H1 (cell line): ENCODE data around the gene PMF1. TPM values are rescaled to one million over a fixed set of nuclear protein-coding genes. Genes with fewer than 3 reads are reported as not detected.

ENCODE experiments used
- CTCF ChIA-PET: fragments of 300-600 bp; sonication (Branson Sonifier 250); formaldehyde crosslinking; loops from one replicate; lab custom pipeline; 2021; ENCODE audit not compliant: partially characterized antibody; lab: Charles Lee
- POLR2A ChIA-PET: fragments of 300-600 bp; sonication (Branson Sonifier 250); formaldehyde crosslinking; loops from one replicate; lab custom pipeline; 2021; ENCODE audit warnings: inconsistent platforms; ENCODE audit not compliant: partially characterized antibody; lab: Charles Lee
- DNase-seq, 2 experiments: peaks; one replicate each; pipeline versions ENCODE4 v3.0.0 to v3.0.0-alpha.2; 2010 to 2022; ENCODE audit warnings: low spot score in 2 of 2, low read depth in 1 of 2, mixed read lengths in 1 of 2
- FAIRE-seq: peaks from 2 replicates; lab custom pipeline; 2011; peaks lifted over from hg19 to GRCh38; lab: Jason Lieb, UNC
- H2AFZ ChIP-seq: 2 replicates; pipeline ENCODE4 v1.8.1; 2012; ENCODE audit warnings: low read length, inconsistent platforms
- H2AK5ac ChIP-seq: 2 replicates; pipeline ENCODE4 v1.6.1; 2013; ENCODE audit warnings: low read depth, low read length
- H2BK120ac ChIP-seq: replicated peaks from 2 replicates; pipeline ENCODE3; 2013; ENCODE audit warnings: low read depth, low read length, inconsistent platforms
- H2BK12ac ChIP-seq: 2 replicates; pipeline ENCODE4 v1.6.1; 2013; ENCODE audit warnings: low read depth, low read length
- H2BK15ac ChIP-seq: 2 replicates; pipeline ENCODE4 v1.6.1; 2013; ENCODE audit warnings: low read length
- H2BK20ac ChIP-seq: 2 replicates; pipeline ENCODE4 v1.6.1; 2013; ENCODE audit warnings: low read length
- H2BK5ac ChIP-seq: 2 replicates; pipeline ENCODE4 v1.6.1; 2013; ENCODE audit warnings: low read depth, low read length
- H3K14ac ChIP-seq: 2 replicates; pipeline ENCODE4 v1.6.1; 2013; ENCODE audit warnings: inconsistent platforms; ENCODE audit not compliant: insufficient read length
- H3K18ac ChIP-seq: 2 replicates; pipeline ENCODE4 v1.6.1; 2013; ENCODE audit warnings: low read length; ENCODE audit errors: extremely low read depth
- H3K23ac ChIP-seq: 2 replicates; pipeline ENCODE4 v1.6.1; 2013; ENCODE audit warnings: inconsistent platforms; ENCODE audit not compliant: insufficient read length
- H3K23me2 ChIP-seq: 2 replicates; pipeline ENCODE4 v1.6.1; 2013; ENCODE audit warnings: low read depth, low read length
- H3K27ac ChIP-seq: 2 replicates; pipeline ENCODE4 v1.6.1; 2011; ENCODE audit warnings: low read depth, low read length, inconsistent platforms
- H3K27me3 ChIP-seq, 4 experiments: replicated peaks in 1 of 4; 1 replicate in 1 of 4; 2 replicates in 3 of 4; pipeline versions ENCODE4 v1.6.1 to v1.8.1; 2011 to 2013; ENCODE audit warnings: low read length in 3 of 4, mild to moderate bottlenecking in 3 of 4, inconsistent platforms in 2 of 4, mixed read lengths in 2 of 4, moderate library complexity in 1 of 4; ENCODE audit not compliant: control insufficient read depth in 3 of 4, insufficient read depth in 3 of 4; ENCODE audit errors: extremely low read depth in 1 of 4
- H3K36me3 ChIP-seq, 4 experiments: 2 replicates each; pipeline versions ENCODE4 v1.6.1 to v1.8.1; 2011 to 2013; ENCODE audit warnings: mild to moderate bottlenecking in 4 of 4, low read length in 3 of 4, moderate library complexity in 2 of 4, control low read depth in 1 of 4, inconsistent platforms in 1 of 4; ENCODE audit not compliant: insufficient read depth in 4 of 4, control insufficient read depth in 2 of 4
- H3K4ac ChIP-seq: replicated peaks from 2 replicates; pipeline ENCODE3; 2013; ENCODE audit warnings: low read length, low read depth, mixed read lengths, inconsistent platforms; ENCODE audit not compliant: insufficient read length
- H3K4me1 ChIP-seq, 4 experiments: replicated peaks in 1 of 4; 1 replicate in 1 of 4; 2 replicates in 3 of 4; pipeline versions ENCODE4 v1.6.1 to v1.8.1; 2011 to 2013; ENCODE audit warnings: low read length in 3 of 4, inconsistent platforms in 2 of 4, mixed read lengths in 1 of 4; ENCODE audit not compliant: insufficient read depth in 4 of 4, control insufficient read depth in 3 of 4
- H3K4me2 ChIP-seq, 2 experiments: 2 replicates each; pipeline versions ENCODE4 v1.6.1 to v1.8.1; 2011 to 2013; ENCODE audit warnings: low read depth in 2 of 2, low read length in 2 of 2, control low read depth in 1 of 2, inconsistent platforms in 1 of 2, mild to moderate bottlenecking in 1 of 2; ENCODE audit not compliant: insufficient read depth in 1 of 2
- H3K4me3 ChIP-seq, 4 experiments: fragments of 200-600, 300-600 bp in 1 of 4; sonication (generic), shearing (Covaris generic), sonication (Bioruptor Twin) in 1 of 4; 2 replicates each; pipeline versions ENCODE4 v1.5.1 to v1.8.1; 2011 to 2016; ENCODE audit warnings: low read length in 4 of 4, low read depth in 3 of 4, control low read depth in 2 of 4, inconsistent platforms in 2 of 4, mild to moderate bottlenecking in 2 of 4, mixed read lengths in 1 of 4, moderate library complexity in 1 of 4; ENCODE audit not compliant: insufficient read depth in 2 of 4; ENCODE audit errors: extremely low read depth in 1 of 4
- H3K56ac ChIP-seq: replicated peaks from 2 replicates; pipeline ENCODE3; 2013; ENCODE audit warnings: low read depth, mild to moderate bottlenecking, mixed read lengths, low read length, inconsistent platforms; ENCODE audit not compliant: insufficient read length
- H3K79me1 ChIP-seq: 2 replicates; pipeline ENCODE4 v1.6.1; 2013; ENCODE audit warnings: low read depth, low read length, control low read depth
- H3K79me2 ChIP-seq, 2 experiments: 2 replicates each; pipeline versions ENCODE4 v1.6.1 to v1.8.1; 2012 to 2013; ENCODE audit warnings: low read length in 2 of 2, mild to moderate bottlenecking in 2 of 2, inconsistent platforms in 1 of 2; ENCODE audit not compliant: insufficient read depth in 2 of 2, control insufficient read depth in 1 of 2
- H3K9ac ChIP-seq, 4 experiments: replicated peaks in 1 of 4; 1 replicate in 1 of 4; 2 replicates in 3 of 4; pipeline versions ENCODE4 v1.6.1 to v1.8.1; 2011 to 2013; ENCODE audit warnings: low read depth in 3 of 4, low read length in 3 of 4, control low read depth in 2 of 4, mild to moderate bottlenecking in 2 of 4, moderate library complexity in 2 of 4, inconsistent platforms in 1 of 4; ENCODE audit errors: extremely low read depth in 1 of 4
- H3K9me3 ChIP-seq, 2 experiments: 2 replicates each; pipeline versions ENCODE4 v1.6.1 to v1.8.1; 2012 to 2013; ENCODE audit warnings: mild to moderate bottlenecking in 2 of 2, moderate library complexity in 2 of 2, control low read depth in 1 of 2, inconsistent platforms in 1 of 2, low read depth in 1 of 2, low read length in 1 of 2, mixed read lengths in 1 of 2; ENCODE audit not compliant: insufficient read depth in 2 of 2
- H4K20me1 ChIP-seq, 2 experiments: replicated peaks in 1 of 2; 2 replicates each; pipeline versions ENCODE3 to v1.8.1; 2011 to 2013; ENCODE audit warnings: inconsistent platforms in 2 of 2, low read length in 2 of 2, mild to moderate bottlenecking in 1 of 2; ENCODE audit not compliant: insufficient read depth in 2 of 2, control insufficient read depth in 1 of 2
- H4K5ac ChIP-seq: 2 replicates; pipeline ENCODE4 v1.6.1; 2013; ENCODE audit warnings: low read length, low read depth, mixed read lengths, inconsistent platforms; ENCODE audit not compliant: insufficient read length
- H4K8ac ChIP-seq: 2 replicates; pipeline ENCODE4 v1.8.0; 2013; ENCODE audit warnings: mild to moderate bottlenecking, moderate library complexity, low read length, inconsistent platforms; ENCODE audit not compliant: insufficient read depth; ENCODE audit errors: extremely low read depth
- H4K91ac ChIP-seq: replicated peaks from 2 replicates; pipeline ENCODE3; 2013; ENCODE audit warnings: low read length, mixed read lengths, inconsistent platforms; ENCODE audit not compliant: insufficient read length
- CTBP2 ChIP-seq: IDR thresholded peaks from 2 replicates; pipeline ENCODE4 v1.7.0; 2011; ENCODE audit warnings: borderline replicate concordance, mild to moderate bottlenecking, moderate library complexity, mixed read lengths, low read length; ENCODE audit not compliant: insufficient read depth, insufficient read length
- RAD21 ChIP-seq, 2 experiments: IDR thresholded peaks in 1 of 2; conservative IDR thresholded peaks in 1 of 2; 2 replicates each; pipeline ENCODE4 v1.6.1; 2011; ENCODE audit warnings: low read depth in 2 of 2, low read length in 2 of 2, improper control_type of control experiment in 1 of 2, inconsistent platforms in 1 of 2, mild to moderate bottlenecking in 1 of 2, moderate library complexity in 1 of 2
- WGBS, 2 experiments: shearing (Covaris generic) in 1 of 2; methylation state at CpG; one replicate each; pipeline versions ENCODE4 v1.1.6 to v1.1.7; 2013 to 2015; ENCODE audit warnings: low lambda C conversion rate in 2 of 2, mixed read lengths in 2 of 2, inconsistent platforms in 1 of 2, low coverage in 1 of 2, missing lambda C conversion rate in 1 of 2; ENCODE audit not compliant: insufficient replicate concordance in 2 of 2, insufficient coverage in 1 of 2, insufficient read length in 1 of 2; ENCODE audit errors: extremely low coverage in 1 of 2, missing lambda C conversion rate in 1 of 2; 5-methylcytosine and 5-hydroxymethylcytosine counted together
- polyA plus RNA-seq, 7 experiments: library from polyadenylated mRNA; depleted of rRNA in 3 of 7; stranded (reverse) in 5 of 7; unstranded in 2 of 7; fragments of >200 nt in 5 of 7; fragments of 200-250 nt in 2 of 7; gene quantifications; 1 replicate in 5 of 7; 2 replicates in 1 of 7; 4 replicates in 1 of 7; pipeline versions ENCODE4 v1.2.1 to v1.2.3, GENCODE V29; 2011 to 2013; ENCODE audit warnings: missing spikeins in 2 of 7, mixed read lengths in 2 of 7
- total RNA-seq: library from RNA; stranded (reverse); fragmentation: NEBNext Ultra II Directional; extraction: Animal tissue kit (Norgen Biotek cat#: 25700); gene quantifications from 2 replicates; pipeline ENCODE4 v1.2.1, GENCODE V29; 2021

The PMF1 gene
- total and polyA plus RNA-seq, 2 of the 8 experiments (the other 6 are each of a cell fraction or from before 2014, with no cell fraction given), result 113 to 296 TPM

GRCh38 chr1:156172696-156173470 lies 39.9 kb upstream of the PMF1 start:
- Histone ChIP-seq H3K18ac (no peak overlapping the region), H3K36me3 (peaks cover 0 to 31% (median 0%) of the 10 kb centered on the region in 4 experiments; a peak in 2 of 8 replicates), H3K9me3 (no peaks in the 10 kb centered on the region), H4K5ac (no peak overlapping the region), H2BK120ac (no peak overlapping the region), H4K91ac (peak overlapping the region; percentile 27), H3K79me2 (no peaks in the 10 kb centered on the region), H3K4me3 (no peak overlapping the region), H2AFZ (no peak overlapping the region), H2BK5ac (no peak overlapping the region), H3K27me3 (peaks cover 0 to 2% (median 0%) of the 10 kb centered on the region in 4 experiments; a peak in 1 of 7 replicates), H4K8ac (no peak overlapping the region; the same call in 1 of the 2 replicates), H3K4me1 (peaks cover 2 to 11% (median 7%) of the 10 kb centered on the region in 4 experiments), H2BK20ac (no peak overlapping the region), H3K14ac (no peak overlapping the region), H3K23ac (no peak overlapping the region), H3K4me2 (no peak overlapping the region), H3K23me2 (no peaks in the 10 kb centered on the region), H2BK12ac (no peak overlapping the region), H3K4ac (no peak overlapping the region), H2AK5ac (no peak overlapping the region), H3K27ac (peak overlapping the region; percentile 25; the same call in 1 of the 2 replicates), H4K20me1 (no peaks in the 10 kb centered on the region), H3K56ac (no peak overlapping the region), H2BK15ac (no peak overlapping the region; the same call in 1 of the 2 replicates), H3K9ac (no peak overlapping the region), H3K79me1 (no peaks in the 10 kb centered on the region)
- ChIA-PET CTCF (interaction anchor here (0.6 to 8.8 kb wide), 19 partner anchors 11 to 79 kb away, joined by 3 to 65 read pairs (median 6); partner anchors contain the start of genes SEMA4A and SLC25A44), POLR2A (interaction anchor here (0.6 to 6.0 kb wide), 8 partner anchors 10 to 230 kb away, joined by 3 to 27 read pairs (median 3); partner anchors contain the start of genes PAQR6 and PMF1)
- 85% methylated on average over 9 of the region's 9 CpGs; no CpG with 5 or more reads in 1 of the 2 experiments for WGBS, 2 experiments
- DNase-seq (no peak), FAIRE-seq (no peak)
- TF ChIP-seq CTBP2 (no peak), RAD21 (IDR thresholded peaks at IDR 0.05 in 1 of 2, conservative IDR thresholded peaks at IDR 0.05 in 1 of 2; ENCODE audit: low read depth in 2 of 2, low read length in 2 of 2) (peak in 1 of 2 experiments; percentile 13; a peak in 2 of 4 replicates)
